GM12874 (cell line): Measurements from ENCODE around the gene ASIC5.

Experiments
- CTCF ChIP-seq: IDR thresholded peaks from 2 replicates; pipeline ENCODE4 v1.5.1; 2011; ENCODE audit warnings: low read depth, mild to moderate bottlenecking, control low read depth, low read length, moderate library complexity; ENCODE audit not compliant: insufficient read depth

ASIC5 gene

GRCh38 chr4:155787113-155787710, 78.9 kb downstream of the ASIC5 start:
- TF ChIP-seq CTCF = peak; percentile 80

GRCh38 chr4:155785828-155786227, 80.2 kb downstream of the ASIC5 start:
- no peak for TF ChIP-seq CTCF

- TF ChIP-seq CTCF = no peak
These were observed 81.4 kb downstream of the ASIC5 start for GRCh38 chr4:155784637-155785036.

- no peak for TF ChIP-seq CTCF
These were observed 84.7 kb downstream of the ASIC5 start for GRCh38 chr4:155781249-155781831.

- TF ChIP-seq CTCF = no peak
These were observed 85.3 kb downstream of the ASIC5 start for GRCh38 chr4:155780775-155781174.
